T-helper 2 cell treated with Interferon-gamma antibody and Interleukin-4, amounts not matched to agents 5 μg/mL and 100 μg/mL, for 36 hours (primary cell): ENCODE data around the gene TMEM94.
"Not testable (repeated sequence)": the region's sequence is repeated elsewhere in the genome, so short reads cannot be mapped to it uniquely, and the experiment has no call there.

Source experiments
- DNase-seq: peaks from one replicate; pipeline ENCODE4 v3.0.0; 2021; ENCODE audit warnings: low spot score
- H3K27ac Mint-ChIP-seq: one replicate; pipeline ENCODE4 v1.8.0; 2021; ENCODE audit warnings: mild to moderate bottlenecking, mixed read lengths
- H3K27me3 Mint-ChIP-seq: one replicate; pipeline ENCODE4 v1.8.0; 2021; ENCODE audit warnings: low read depth, mixed read lengths
- H3K36me3 Mint-ChIP-seq: one replicate; pipeline ENCODE4 v1.8.0; 2021; ENCODE audit warnings: low read depth, mixed read lengths
- H3K4me1 Mint-ChIP-seq: one replicate; pipeline ENCODE4 v1.8.0; 2021; ENCODE audit warnings: low read depth, mixed read lengths
- H3K4me3 Mint-ChIP-seq: one replicate; pipeline ENCODE4 v1.8.0; 2022; ENCODE audit warnings: mild to moderate bottlenecking, moderate library complexity, mixed read lengths
- H3K9me3 Mint-ChIP-seq: one replicate; pipeline ENCODE4 v1.8.0; 2021; ENCODE audit warnings: mixed read lengths

The TMEM94 gene

GRCh38 chr17:75511610-75512575 is 55.5 kb downstream of the TMEM94 start:
- Mint-ChIP-seq H3K4me3 (no peak overlapping the region), H3K4me1 (no peaks in the 10 kb centered on the region), H3K36me3 (no peaks in the 10 kb centered on the region), H3K27ac (no peak overlapping the region), H3K27me3 (peaks cover 11% of the 10 kb centered on the region), H3K9me3 (no peaks in the 10 kb centered on the region)
- no peak for DNase-seq

- H3K27me3 Mint-ChIP-seq = peaks cover 11% of the 10 kb centered on the region
- no peak overlapping the region for H3K27ac Mint-ChIP-seq
- no peaks in the 10 kb centered on the region for H3K9me3 Mint-ChIP-seq
- H3K4me3 Mint-ChIP-seq = peak overlapping the region; percentile 51
- H3K36me3 Mint-ChIP-seq = peaks cover 1% of the 10 kb centered on the region
- DNase-seq = no peak
- H3K4me1 Mint-ChIP-seq = peaks cover 10% of the 10 kb centered on the region
These were observed 56.6 kb downstream of the TMEM94 start for GRCh38 chr17:75512926-75513640.

- Mint-ChIP-seq H3K4me3 (peak overlapping the region; percentile 51), H3K4me1 (peaks cover 16% of the 10 kb centered on the region), H3K9me3 (no peaks in the 10 kb centered on the region), H3K27ac (no peak overlapping the region), H3K36me3 (peaks cover 7% of the 10 kb centered on the region), H3K27me3 (peaks cover 11% of the 10 kb centered on the region)
- no peak for DNase-seq
These were observed 57.2 kb downstream of the TMEM94 start for GRCh38 chr17:75513641-75514000.

GRCh38 chr17:75514299-75514918 is 58.0 kb downstream of the TMEM94 start:
- DNase-seq = no peak
- no peak overlapping the region for H3K27ac Mint-ChIP-seq

GRCh38 chr17:75514919-75515495 is 58.6 kb downstream of the TMEM94 start:
- peaks cover 8% of the 10 kb centered on the region for H3K27me3 Mint-ChIP-seq
- H3K4me1 Mint-ChIP-seq = peaks cover 22% of the 10 kb centered on the region
- no peak for DNase-seq
- H3K36me3 Mint-ChIP-seq = peaks cover 14% of the 10 kb centered on the region
- H3K27ac Mint-ChIP-seq = no peak overlapping the region
- no peaks in the 10 kb centered on the region for H3K9me3 Mint-ChIP-seq
- no peak overlapping the region for H3K4me3 Mint-ChIP-seq

More at GRCh38 chr17:75514299-75514918, 58.0 kb downstream of the TMEM94 start:
- H3K27me3 Mint-ChIP-seq = peaks cover 11% of the 10 kb centered on the region
- no peaks in the 10 kb centered on the region for H3K9me3 Mint-ChIP-seq
- H3K4me3 Mint-ChIP-seq = peak overlapping the region; percentile 32
- peaks cover 18% of the 10 kb centered on the region for H3K4me1 Mint-ChIP-seq
- peaks cover 10% of the 10 kb centered on the region for H3K36me3 Mint-ChIP-seq

- Mint-ChIP-seq H3K27me3 (peaks cover 8% of the 10 kb centered on the region), H3K27ac (no peak within 1 kb of the TSS), H3K4me1 (peaks cover 22% of the 10 kb centered on the region), H3K36me3 (peaks cover 15% of the 10 kb centered on the region), H3K9me3 (no peaks in the 10 kb centered on the region), H3K4me3 (peak within 1 kb of the TSS; percentile 80)
- DNase-seq = peak; percentile 78
These were observed 59.2 kb downstream of the TMEM94 start, which contains the start of gene CASKIN2 for GRCh38 chr17:75515496-75516254. Gene CASKIN2, minus strand, starts transcription at chr17:75515537. Its CDS starts 1,733 bp downstream, at chr17:75513804.

- H3K4me1 Mint-ChIP-seq = peaks cover 22% of the 10 kb centered on the region
- DNase-seq = peak; percentile 94
- H3K27me3 Mint-ChIP-seq = peaks cover 8% of the 10 kb centered on the region
- H3K9me3 Mint-ChIP-seq = no peaks in the 10 kb centered on the region
- H3K4me3 Mint-ChIP-seq = peak within 1 kb of the TSS; percentile 80
- H3K36me3 Mint-ChIP-seq = peaks cover 19% of the 10 kb centered on the region
- peak within 1 kb of the TSS; percentile 83 for H3K27ac Mint-ChIP-seq
These were observed 59.8 kb downstream of the TMEM94 start, which contains the start of gene TSEN54 for GRCh38 chr17:75516255-75516618. Gene TSEN54, plus strand, starts transcription at chr17:75516528. Its CDS starts 33 bp downstream, at chr17:75516561.

- H3K27me3 Mint-ChIP-seq = peaks cover 8% of the 10 kb centered on the region
- H3K9me3 Mint-ChIP-seq = no peaks in the 10 kb centered on the region
- DNase-seq = peak; percentile 49
- H3K4me1 Mint-ChIP-seq = peaks cover 22% of the 10 kb centered on the region
- H3K27ac Mint-ChIP-seq = peak overlapping the region; percentile 83
- H3K36me3 Mint-ChIP-seq = peaks cover 19% of the 10 kb centered on the region
- peak overlapping the region; percentile 73 for H3K4me3 Mint-ChIP-seq
These were observed 60.3 kb downstream of the TMEM94 start for GRCh38 chr17:75516619-75517296.

GRCh38 chr17:75517297-75517865 is 60.9 kb downstream of the TMEM94 start:
- Mint-ChIP-seq H3K27ac (peak overlapping the region; percentile 83), H3K9me3 (no peaks in the 10 kb centered on the region), H3K36me3 (peaks cover 22% of the 10 kb centered on the region), H3K4me1 (peaks cover 22% of the 10 kb centered on the region), H3K4me3 (peak overlapping the region; percentile 73), H3K27me3 (peaks cover 8% of the 10 kb centered on the region)
- no peak for DNase-seq

- H3K4me3 Mint-ChIP-seq = peak overlapping the region; percentile 73
- peaks cover 8% of the 10 kb centered on the region for H3K27me3 Mint-ChIP-seq
- peak; percentile 60 for DNase-seq
- H3K27ac Mint-ChIP-seq = peak overlapping the region; percentile 83
- peaks cover 26% of the 10 kb centered on the region for H3K36me3 Mint-ChIP-seq
- H3K4me1 Mint-ChIP-seq = peaks cover 22% of the 10 kb centered on the region
- H3K9me3 Mint-ChIP-seq = no peaks in the 10 kb centered on the region
These were observed 61.8 kb downstream of the TMEM94 start for GRCh38 chr17:75518201-75518600.

GRCh38 chr17:75518983-75519537 is 62.6 kb downstream of the TMEM94 start:
- Mint-ChIP-seq H3K4me3 (peak overlapping the region; percentile 73), H3K36me3 (peaks cover 28% of the 10 kb centered on the region), H3K27me3 (peaks cover 2% of the 10 kb centered on the region), H3K27ac (no peak overlapping the region), H3K4me1 (peaks cover 22% of the 10 kb centered on the region), H3K9me3 (no peaks in the 10 kb centered on the region)
- DNase-seq = no peak

GRCh38 chr17:75520413-75520812 is 64.0 kb downstream of the TMEM94 start:
- H3K27ac Mint-ChIP-seq, H3K9me3 Mint-ChIP-seq, H3K27me3 Mint-ChIP-seq, DNase-seq, H3K4me3 Mint-ChIP-seq: not testable (repeated sequence)
- H3K36me3 Mint-ChIP-seq = peaks cover 28% of the 10 kb centered on the region
- H3K4me1 Mint-ChIP-seq = peaks cover 22% of the 10 kb centered on the region
